Measurements from ENCODE around the gene CENPL. TPM values are rescaled to one million over a fixed set of nuclear protein-coding genes. Genes with fewer than 3 reads are reported as not detected.
A peak's percentile ranks its signal among the peaks of the same experiment; 100 is the strongest.

The CENPL gene
- total and polyA plus RNA-seq, 9 of the 15 experiments (the other 6 are each of a cell fraction or from before 2014, with no cell fraction given), result 33.0 to 52.7 (median 39.7) TPM

GRCh38 chr1:173863224-173864161 is 38.8 kb upstream of the CENPL start (continued):
- TF ChIP-seq ZNF277 (CRISPR knock-in tag; IDR thresholded peaks at IDR 0.05; ENCODE audit: borderline replicate concordance) (no peak), ZHX1 (conservative IDR thresholded peaks at IDR 0.05; ENCODE audit: low read length) (no peak), ELK3 (CRISPR knock-in tag; IDR thresholded peaks at IDR 0.05) (no peak), ZNF133 (CRISPR knock-in tag; IDR thresholded peaks at IDR 0.05) (no peak), SMC3 (conservative IDR thresholded peaks at IDR 0.05; ENCODE audit: insufficient read depth, low read depth, low read length) (0 out of 2 replicates have a peak, but pooled peaks have one; percentile 25), ZNF124 (CRISPR knock-in tag; IDR thresholded peaks at IDR 0.05) (no peak), NR1H2 (CRISPR knock-in tag; IDR thresholded peaks at IDR 0.05) (no peak), STAG1 (CRISPR knock-in tag; IDR thresholded peaks at IDR 0.05; ENCODE audit: borderline replicate concordance) (no peak), ZNF695 (CRISPR knock-in tag; IDR thresholded peaks at IDR 0.05) (peak; percentile 73; the same call in 1 of the 2 replicates)
